Activated CD4-positive, alpha-beta memory T cell treated with anti-CD3 and anti-CD28 coated beads for 36 hours (primary cell): ENCODE results near the gene IQCN. TPM values are rescaled to one million over a fixed set of nuclear protein-coding genes. Genes with fewer than 3 reads are reported as not detected.

Source experiments
- CTCF ChIA-PET: fragments of 350-600 bp; sonication (Branson Sonifier 250); formaldehyde crosslinking; loops from one replicate; lab custom pipeline; 2021; ENCODE audit warnings: antibody characterized with exemption, inconsistent platforms; lab: Charles Lee
- POLR2A ChIA-PET: fragments of 350-600 bp; sonication (Branson Sonifier 250); formaldehyde crosslinking; loops from one replicate; lab custom pipeline; 2021; ENCODE audit warnings: antibody characterized with exemption; lab: Charles Lee
- DNase-seq: peaks from one replicate; pipeline ENCODE4 v3.0.0-alpha.2; 2020
- H3K27ac Mint-ChIP-seq: one replicate; pipeline ENCODE4 v1.8.0; 2021; ENCODE audit warnings: mixed read lengths
- H3K27me3 Mint-ChIP-seq: one replicate; pipeline ENCODE4 v1.8.0; 2021; ENCODE audit warnings: mixed read lengths
- H3K36me3 Mint-ChIP-seq: one replicate; pipeline ENCODE4 v1.8.0; 2021; ENCODE audit warnings: mixed read lengths
- H3K4me1 Mint-ChIP-seq: one replicate; pipeline ENCODE4 v1.8.0; 2021; ENCODE audit warnings: low read depth, mixed read lengths
- H3K4me3 Mint-ChIP-seq: one replicate; pipeline ENCODE4 v1.8.0; 2021; ENCODE audit warnings: mild to moderate bottlenecking, mixed read lengths
- H3K9me3 Mint-ChIP-seq: one replicate; pipeline ENCODE4 v1.8.0; 2021; ENCODE audit warnings: mixed read lengths
- intact Hi-C: fragments of 100-400 bp; cut with micrococcal nuclease; formaldehyde crosslinking; loops from one replicate; pipeline ENCODE4 v1.15.1; 2023
- total RNA-seq, 2 experiments: library from RNA; stranded (reverse); gene quantifications; one replicate each; pipeline ENCODE4 v1.2.3, GENCODE V29; 2021

The IQCN gene
- total RNA-seq, 2 experiments from 2014 or later = 0.36 to 0.39 TPM

- H3K4me1 Mint-ChIP-seq = peaks cover 20% of the 10 kb centered on the region
- POLR2A ChIA-PET = interaction anchor here (1.0 to 2.0 kb wide), 2 partner anchors 11 to 30 kb away, joined by 3 to 8 read pairs; partner anchors contain the start of genes JUND and LSM4
- CTCF ChIA-PET = interaction anchor here (1.7 to 4.2 kb wide), 2 partner anchors 10 to 32 kb away, joined by 6 to 30 read pairs; partner anchors contain the start of gene JUND
- H3K27me3 Mint-ChIP-seq = no peaks in the 10 kb centered on the region
- DNase-seq = no peak
- H3K4me3 Mint-ChIP-seq = no peak overlapping the region
- intact Hi-C loops = no loop called here
- H3K27ac Mint-ChIP-seq = no peak overlapping the region
- peaks cover 44% of the 10 kb centered on the region for H3K36me3 Mint-ChIP-seq
- H3K9me3 Mint-ChIP-seq = no peaks in the 10 kb centered on the region
Observed at GRCh38 chr19:18311502-18312091, 37.3 kb upstream of the IQCN start.

DNA sequence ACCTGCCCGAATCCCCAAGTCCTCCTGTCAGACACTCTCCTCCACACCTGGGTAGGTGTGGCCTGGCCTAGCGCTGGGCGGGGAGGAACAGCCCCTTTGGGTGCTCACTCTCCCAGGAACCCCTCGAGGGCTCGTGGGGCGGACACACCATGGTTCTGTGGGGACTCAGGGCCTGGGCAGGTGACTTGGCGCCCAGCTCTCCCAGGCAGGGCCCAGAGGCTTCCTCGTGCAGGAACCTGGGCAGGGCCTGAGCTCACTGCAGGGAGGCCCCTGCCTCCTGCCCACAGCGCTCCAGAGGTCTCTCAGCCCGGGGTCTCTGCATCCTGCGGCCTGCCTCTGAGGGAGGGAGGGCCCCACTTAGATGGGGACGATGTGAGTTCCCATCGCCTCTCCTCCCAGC is 36.7 kb upstream of the IQCN start:
- ChIA-PET CTCF (interaction anchor here (1.7 to 4.2 kb wide), 2 partner anchors 11 to 31 kb away, joined by 6 to 30 read pairs; partner anchors contain the start of gene JUND), POLR2A (interaction anchor here (0.8 to 2.0 kb wide), 4 partner anchors 11 to 33 kb away, joined by 3 to 8 read pairs (median 4); partner anchors contain the start of genes JUND and LSM4)
- no peak for DNase-seq
- Mint-ChIP-seq H3K27ac (no peak overlapping the region), H3K4me3 (no peak overlapping the region), H3K9me3 (no peaks in the 10 kb centered on the region), H3K27me3 (no peaks in the 10 kb centered on the region), H3K36me3 (peaks cover 45% of the 10 kb centered on the region), H3K4me1 (peaks cover 25% of the 10 kb centered on the region)
- intact Hi-C loops = no loop called here

DNA sequence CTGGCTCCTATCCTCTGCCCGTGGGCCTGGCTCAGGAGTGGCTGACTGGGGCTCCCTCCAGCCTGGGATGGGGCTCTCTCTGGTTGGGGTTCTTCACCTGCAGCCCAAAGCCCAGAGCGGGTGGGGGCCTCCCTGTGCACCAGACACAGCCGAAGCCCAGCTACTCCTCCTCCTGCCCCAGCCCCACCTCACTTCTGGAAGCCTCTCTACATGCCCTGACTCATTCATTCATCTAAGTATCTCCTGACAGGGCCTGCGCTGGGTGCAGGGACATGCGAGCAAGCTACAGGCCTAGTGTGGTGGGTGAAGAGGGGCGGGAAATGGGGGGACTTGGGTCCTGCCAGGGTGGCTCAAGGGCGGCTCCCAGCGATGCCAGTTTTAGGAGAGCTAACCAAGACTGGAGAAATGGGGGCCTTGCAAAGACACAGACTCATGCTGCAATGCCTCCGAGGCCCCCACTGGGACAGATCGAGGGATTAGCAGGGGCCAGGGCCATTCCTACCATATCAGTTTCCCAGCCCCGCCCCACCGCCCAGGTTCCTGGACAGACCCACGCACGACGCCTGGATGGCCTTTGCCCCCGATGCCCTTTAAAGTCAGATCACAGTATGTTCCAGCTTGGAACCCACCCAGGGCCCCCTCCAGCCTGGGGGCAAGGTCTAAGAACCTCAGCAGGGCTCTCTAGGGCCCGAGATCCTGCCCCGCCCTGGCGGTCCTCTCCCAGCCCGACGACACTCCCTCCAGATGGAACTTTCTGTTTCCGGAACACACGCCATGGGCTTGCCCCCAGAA is 36.1 kb upstream of the IQCN start:
- H3K4me1 Mint-ChIP-seq = peaks cover 30% of the 10 kb centered on the region
- peak overlapping the region; percentile 38 for H3K27ac Mint-ChIP-seq
- no peak for DNase-seq
- H3K9me3 Mint-ChIP-seq = no peaks in the 10 kb centered on the region
- intact Hi-C loops = no loop called here
- H3K27me3 Mint-ChIP-seq = no peaks in the 10 kb centered on the region
- POLR2A ChIA-PET = interaction anchor here (0.8 to 2.0 kb wide), 4 partner anchors 11 to 32 kb away, joined by 3 to 8 read pairs (median 4); partner anchors contain the start of genes JUND and LSM4
- H3K4me3 Mint-ChIP-seq = no peak overlapping the region
- peaks cover 43% of the 10 kb centered on the region for H3K36me3 Mint-ChIP-seq
- CTCF ChIA-PET = interaction anchor here (1.7 to 4.2 kb wide), 2 partner anchors 12 to 31 kb away, joined by 6 to 30 read pairs; partner anchors contain the start of gene JUND

DNA sequence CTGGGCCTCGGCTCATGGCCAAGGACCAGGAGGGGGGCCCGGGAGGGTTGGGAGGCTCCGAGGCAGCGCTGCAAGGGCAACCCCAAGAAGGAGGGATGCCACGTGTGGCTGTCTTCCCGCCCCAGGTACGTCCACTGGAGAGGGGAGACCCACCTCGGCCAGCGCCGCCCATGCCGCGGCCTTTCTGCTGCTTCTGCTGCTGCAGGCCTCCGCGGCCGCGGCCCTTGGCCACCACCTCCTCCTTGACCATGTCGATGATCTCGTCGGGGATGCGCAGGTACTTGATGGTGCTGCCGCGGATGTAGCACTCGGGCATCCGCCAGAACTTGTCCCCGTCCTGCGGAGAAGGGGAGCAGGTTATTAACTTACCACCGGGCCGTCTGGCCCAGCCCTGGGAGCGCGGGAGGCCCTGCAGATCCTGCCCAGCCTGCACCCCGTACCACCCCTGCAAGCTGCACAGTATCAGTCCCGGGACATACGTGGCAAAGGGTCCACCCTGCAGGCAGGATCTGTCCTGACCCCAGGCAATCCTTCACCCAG is 35.3 kb upstream of the IQCN start:
- Mint-ChIP-seq H3K36me3 (peaks cover 48% of the 10 kb centered on the region), H3K4me1 (peaks cover 30% of the 10 kb centered on the region), H3K27ac (no peak overlapping the region), H3K4me3 (no peak overlapping the region), H3K27me3 (no peaks in the 10 kb centered on the region), H3K9me3 (no peaks in the 10 kb centered on the region)
- ChIA-PET CTCF (interaction anchor here (1.6 to 4.2 kb wide), 3 partner anchors 12 to 31 kb away, joined by 4 to 30 read pairs (median 6); partner anchors contain the start of gene JUND), POLR2A (interaction anchor here (1.1 to 2.0 kb wide), 3 partner anchors 10 to 31 kb away, joined by 3 to 8 read pairs (median 5); partner anchors contain the start of gene JUND)
- intact Hi-C loops = no loop called here
- no peak for DNase-seq

GRCh38 chr19:18308948-18309325 is 34.7 kb upstream of the IQCN start:
- Mint-ChIP-seq H3K9me3 (no peaks in the 10 kb centered on the region), H3K4me1 (peaks cover 28% of the 10 kb centered on the region), H3K27me3 (no peaks in the 10 kb centered on the region), H3K36me3 (peaks cover 46% of the 10 kb centered on the region), H3K4me3 (no peak overlapping the region), H3K27ac (peak overlapping the region; percentile 51)
- intact Hi-C loops = no loop called here
- POLR2A ChIA-PET = interaction anchor here (1.0 to 2.7 kb wide), 2 partner anchors 9 to 29 kb away, joined by 3 to 25 read pairs; partner anchors contain the start of gene JUND
- no peak for DNase-seq
- CTCF ChIA-PET = interaction anchor here (1.2 to 1.6 kb wide), 2 partner anchors 29 to 30 kb away, joined by 4 to 5 read pairs; no protein-coding TSS in a partner anchor

- peaks cover 32% of the 10 kb centered on the region for H3K4me1 Mint-ChIP-seq
- ChIA-PET POLR2A (interaction anchor here (1.0 to 2.7 kb wide), 2 partner anchors 10 to 28 kb away, joined by 3 to 25 read pairs; partner anchors contain the start of gene JUND), CTCF (interaction anchor here (1.0 to 2.2 kb wide), 4 partner anchors 9 to 30 kb away, joined by 3 to 8 read pairs (median 4); partner anchors contain the start of gene LSM4)
- H3K36me3 Mint-ChIP-seq = peaks cover 43% of the 10 kb centered on the region
- intact Hi-C loops = no loop called here
- no peak for DNase-seq
- no peaks in the 10 kb centered on the region for H3K27me3 Mint-ChIP-seq
- H3K4me3 Mint-ChIP-seq = no peak overlapping the region
- H3K9me3 Mint-ChIP-seq = no peaks in the 10 kb centered on the region
- peak overlapping the region; percentile 99 for H3K27ac Mint-ChIP-seq
Observed at GRCh38 chr19:18308051-18308947, 34.0 kb upstream of the IQCN start.

- H3K4me1 Mint-ChIP-seq = peaks cover 33% of the 10 kb centered on the region
- intact Hi-C loops = no loop called here
- peaks cover 38% of the 10 kb centered on the region for H3K36me3 Mint-ChIP-seq
- H3K27ac Mint-ChIP-seq = peak overlapping the region; percentile 99
- H3K4me3 Mint-ChIP-seq = peak overlapping the region; percentile 96
- no peaks in the 10 kb centered on the region for H3K27me3 Mint-ChIP-seq
- ChIA-PET POLR2A (interaction anchor here (1.3 to 2.7 kb wide), 3 partner anchors 14 to 27 kb away, joined by 4 to 25 read pairs (median 6); partner anchors contain the start of gene JUND), CTCF (interaction anchor here (0.8 to 2.2 kb wide), 3 partner anchors 14 to 29 kb away, joined by 5 to 26 read pairs (median 8); partner anchors contain the start of gene LSM4)
- peak; percentile 68 for DNase-seq
- H3K9me3 Mint-ChIP-seq = no peaks in the 10 kb centered on the region
Observed at GRCh38 chr19:18307271-18307681, 33.0 kb upstream of the IQCN start.

DNA sequence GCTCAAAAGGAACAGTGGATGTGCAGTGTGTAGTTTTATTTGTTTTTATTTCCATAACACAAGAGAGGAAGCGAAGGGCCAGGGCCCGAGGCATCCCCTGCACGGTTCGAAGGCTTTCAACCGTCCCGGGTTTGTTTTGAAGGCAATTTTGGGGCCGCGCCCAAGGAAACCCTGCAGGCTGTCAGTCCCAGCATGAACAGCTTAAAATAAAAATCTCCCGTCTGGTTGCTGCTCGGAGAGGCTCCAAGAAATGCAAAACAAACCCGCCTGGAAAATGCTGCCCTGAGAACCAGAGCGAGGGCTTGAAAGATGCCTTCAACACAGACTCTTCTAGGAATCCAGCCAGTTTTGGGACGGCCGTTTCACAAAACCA is 32.6 kb upstream of the IQCN start:
- H3K36me3 Mint-ChIP-seq = peaks cover 38% of the 10 kb centered on the region
- H3K27me3 Mint-ChIP-seq = no peaks in the 10 kb centered on the region
- peaks cover 36% of the 10 kb centered on the region for H3K4me1 Mint-ChIP-seq
- DNase-seq = no peak
- H3K9me3 Mint-ChIP-seq = no peaks in the 10 kb centered on the region
- POLR2A ChIA-PET = interaction anchor here (1.3 to 2.7 kb wide), 3 partner anchors 14 to 27 kb away, joined by 4 to 25 read pairs (median 6); partner anchors contain the start of gene JUND
- intact Hi-C loops = no loop called here
- CTCF ChIA-PET = interaction anchor here (0.6 to 2.2 kb wide), 4 partner anchors 15 to 28 kb away, joined by 4 to 26 read pairs (median 6); partner anchors contain the start of gene LSM4
- peak overlapping the region; percentile 99 for H3K27ac Mint-ChIP-seq
- H3K4me3 Mint-ChIP-seq = peak overlapping the region; percentile 96

DNA sequence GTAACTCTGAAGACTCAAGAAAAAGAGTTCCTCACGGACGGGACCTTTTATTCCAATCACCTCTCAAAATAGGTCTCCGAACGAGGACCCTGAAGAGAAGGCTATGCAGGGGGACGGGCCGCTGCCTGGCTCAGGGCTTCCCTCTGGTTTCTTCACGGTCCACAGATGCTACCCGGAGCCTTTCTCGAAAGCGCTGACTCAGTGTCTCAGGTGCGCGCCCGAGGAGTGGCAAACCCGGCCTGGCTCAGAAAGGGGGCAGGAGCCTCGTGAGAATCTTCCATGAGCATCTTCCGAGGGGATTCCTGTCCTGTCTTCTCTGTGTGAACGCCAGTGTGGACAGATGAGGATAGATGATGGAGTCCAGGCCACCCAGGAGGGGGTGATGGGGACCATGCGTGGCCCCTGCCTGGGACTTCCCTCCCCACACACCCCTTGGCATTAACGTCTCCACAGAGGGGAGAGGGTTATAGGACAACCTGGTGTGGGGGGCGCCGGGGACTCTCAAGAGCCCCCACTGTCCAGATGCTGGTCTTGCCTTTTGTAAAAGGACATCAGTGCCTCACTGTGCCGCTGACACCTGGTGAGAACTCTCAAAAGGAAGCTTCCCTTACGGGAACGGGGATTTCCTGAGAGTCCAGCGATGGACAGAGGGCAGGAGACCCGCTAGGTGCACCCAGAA is 32.1 kb upstream of the IQCN start:
- ChIA-PET CTCF (interaction anchor here (0.6 to 5.6 kb wide), 6 partner anchors 15 to 28 kb away, joined by 4 to 197 read pairs (median 17); partner anchors contain the start of genes JUND and LSM4), POLR2A (interaction anchor here (1.3 to 8.2 kb wide), 6 partner anchors 14 to 26 kb away, joined by 4 to 301 read pairs (median 30); partner anchors contain the start of genes JUND and LSM4)
- Mint-ChIP-seq H3K4me3 (peak overlapping the region; percentile 96), H3K36me3 (peaks cover 38% of the 10 kb centered on the region), H3K27me3 (no peaks in the 10 kb centered on the region), H3K9me3 (no peaks in the 10 kb centered on the region), H3K27ac (peak overlapping the region; percentile 99), H3K4me1 (peaks cover 41% of the 10 kb centered on the region)
- intact Hi-C loops = no loop called here
- peak; percentile 57 for DNase-seq
